ENCODE measurements around the gene CERS1.

The CERS1 gene

DNA sequence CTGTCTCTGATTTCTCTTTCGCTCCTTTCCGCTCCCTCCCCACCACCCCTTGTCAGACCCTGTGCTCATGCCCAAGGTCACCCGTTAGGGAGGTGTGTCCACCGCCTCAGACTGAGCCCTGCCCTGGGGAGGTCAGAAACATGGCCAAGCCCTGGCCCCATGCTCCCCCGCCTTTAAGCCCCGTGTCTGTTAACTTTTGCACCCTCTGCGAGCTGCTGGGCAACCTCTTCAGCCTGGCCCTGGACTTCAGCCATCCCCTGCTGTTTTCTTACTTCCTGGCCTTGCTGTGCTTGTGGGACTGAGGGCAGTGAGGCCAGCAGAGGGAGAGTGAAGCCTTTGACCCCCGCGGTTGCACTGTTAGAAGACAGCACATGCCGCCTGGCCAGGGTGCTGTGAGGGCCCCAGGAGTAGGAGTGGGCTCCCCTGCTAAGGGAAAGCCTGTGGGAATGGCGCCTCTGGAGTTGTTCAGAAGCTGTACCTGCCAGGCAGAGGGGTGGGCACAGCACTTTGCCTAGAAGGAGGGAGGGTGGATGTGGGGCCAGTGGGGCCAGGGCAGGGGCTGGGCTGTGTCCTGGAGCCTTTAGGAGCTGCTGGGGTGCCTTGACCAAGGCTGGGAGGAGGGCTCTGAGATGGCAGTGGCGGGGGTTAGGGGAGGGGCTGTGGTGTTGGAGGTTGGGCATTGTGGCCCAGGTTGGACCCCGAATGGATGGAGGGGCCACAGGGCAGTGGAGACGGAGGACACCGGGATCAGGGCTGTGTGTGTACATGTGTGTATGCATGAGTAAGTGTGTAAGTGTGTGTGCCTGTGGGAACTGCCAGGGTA lies 56.3 kb downstream of the CERS1 start:
- DNase-seq (ENCODE audit: low read depth in 3 of 3) = no peak

GRCh38 chr19:18834644-18834984 lies 61.3 kb downstream of the CERS1 start:
- DNase-seq (ENCODE audit: low read depth in 3 of 3) = no peak

DNA sequence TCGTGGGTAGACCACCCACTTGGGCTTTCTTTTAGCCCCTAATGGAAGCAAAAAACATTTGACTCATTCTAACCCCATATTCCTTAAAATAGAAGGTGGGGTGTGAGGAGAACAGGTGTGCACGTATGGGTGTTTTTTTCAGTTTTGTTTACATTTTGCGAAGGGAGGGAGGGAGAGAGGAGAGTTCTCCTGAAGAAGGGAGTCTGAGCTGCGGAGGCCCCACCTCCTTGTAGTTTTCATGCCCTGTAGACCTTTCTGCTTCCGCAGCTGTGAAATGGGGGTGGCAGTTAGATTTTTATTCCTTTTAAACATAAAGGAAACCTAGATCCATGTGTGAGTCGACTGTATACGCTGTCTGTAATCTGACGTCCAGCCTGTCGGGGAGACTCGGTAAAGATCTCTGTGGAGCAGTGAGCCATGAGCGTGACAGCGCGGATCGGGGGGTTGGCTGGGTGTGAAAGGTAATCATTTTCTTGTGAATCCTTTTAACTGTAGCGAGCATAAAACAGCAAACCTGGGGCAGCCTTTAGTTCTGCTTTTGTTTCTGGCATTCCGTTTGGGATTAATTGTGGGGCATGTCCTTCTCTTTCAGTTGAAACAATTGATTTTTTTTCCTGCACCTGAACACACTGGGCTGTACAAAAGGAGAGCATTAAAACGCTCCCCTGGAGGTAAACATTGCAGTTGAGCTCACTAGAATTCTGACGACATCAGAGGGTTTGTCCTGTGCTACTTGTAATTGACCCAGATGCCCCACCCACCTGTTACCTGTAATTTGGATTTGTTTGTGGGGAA lies 61.9 kb downstream of the CERS1 start:
- DNase-seq (ENCODE audit: low read depth in 3 of 3) = no peak

DNA sequence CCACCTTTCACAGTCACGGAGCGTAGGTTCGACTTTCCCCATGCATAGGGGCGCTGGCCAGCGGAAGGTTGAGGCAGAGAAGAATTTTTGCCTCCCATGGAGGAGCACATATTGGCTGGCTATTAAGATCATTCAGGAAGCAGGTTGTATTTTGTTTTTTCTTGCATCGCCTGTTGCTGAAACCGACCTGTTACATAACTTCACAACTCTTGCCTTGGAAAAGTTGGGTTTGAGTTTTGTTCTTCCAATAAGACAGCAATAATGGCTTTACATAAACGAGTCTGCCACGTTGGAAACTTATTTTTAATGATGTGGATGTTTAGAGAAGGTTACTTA lies 62.8 kb downstream of the CERS1 start:
- no peak for DNase-seq (ENCODE audit: low read depth in 3 of 3)

DNA sequence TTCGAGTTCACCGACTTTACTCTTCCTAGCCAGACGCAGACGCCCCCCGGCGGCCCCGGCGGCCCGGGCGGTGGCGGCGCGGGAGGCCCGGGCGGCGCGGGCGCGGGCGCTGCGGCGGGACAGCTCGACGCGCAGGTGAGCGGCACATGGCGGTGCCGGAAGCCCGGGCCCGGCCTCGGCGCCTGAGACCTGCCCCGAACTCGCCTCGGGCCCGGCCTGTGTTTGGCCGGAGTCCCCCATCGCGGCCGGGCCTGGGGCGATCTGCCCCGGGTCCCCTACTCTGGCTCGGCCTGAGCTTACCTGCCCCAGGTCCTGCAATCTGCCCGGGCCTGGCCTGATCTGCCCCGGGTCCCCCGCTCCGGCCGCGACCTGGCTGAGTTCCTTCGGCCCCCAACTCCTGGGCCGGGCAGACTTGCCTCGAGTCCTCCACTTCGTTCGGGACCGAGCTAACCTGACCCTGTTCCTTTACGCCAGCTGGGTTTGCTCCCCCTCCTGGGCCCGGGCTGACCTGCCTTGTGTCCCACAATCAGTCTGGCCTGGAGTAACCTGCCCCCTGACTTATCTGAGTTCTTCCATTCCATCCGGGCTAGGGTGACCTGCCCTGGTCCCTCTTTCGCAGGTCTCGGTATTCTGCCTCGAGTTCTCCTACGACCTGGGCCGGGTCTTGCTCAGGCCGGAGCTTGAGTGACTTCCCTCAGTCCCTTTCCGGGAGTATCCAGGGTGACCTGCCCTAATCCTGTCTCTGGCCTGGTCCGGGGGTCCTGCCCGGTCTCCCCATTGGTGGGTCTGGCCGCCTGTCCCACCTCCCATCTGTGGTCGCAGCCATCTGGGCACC lies 63.4 kb downstream of the CERS1 start:
- DNase-seq (ENCODE audit: low read depth in 3 of 3) = peak in 1 of 3 experiments; percentile 18

- peak; percentile 90 to 97 (median 95) for DNase-seq (ENCODE audit: low read depth in 3 of 3)
Measured at GRCh38 chr19:18831524-18832305, 64.2 kb downstream of the CERS1 start, which contains the start of gene UPF1. Gene UPF1 (plus strand): TSS chr19:18831959. CDS start chr19:18832210, 251 bp downstream.

- no peak for DNase-seq (ENCODE audit: low read depth in 3 of 3)
Measured at GRCh38 chr19:18830488-18830887, 65.5 kb downstream of the CERS1 start.

DNA sequence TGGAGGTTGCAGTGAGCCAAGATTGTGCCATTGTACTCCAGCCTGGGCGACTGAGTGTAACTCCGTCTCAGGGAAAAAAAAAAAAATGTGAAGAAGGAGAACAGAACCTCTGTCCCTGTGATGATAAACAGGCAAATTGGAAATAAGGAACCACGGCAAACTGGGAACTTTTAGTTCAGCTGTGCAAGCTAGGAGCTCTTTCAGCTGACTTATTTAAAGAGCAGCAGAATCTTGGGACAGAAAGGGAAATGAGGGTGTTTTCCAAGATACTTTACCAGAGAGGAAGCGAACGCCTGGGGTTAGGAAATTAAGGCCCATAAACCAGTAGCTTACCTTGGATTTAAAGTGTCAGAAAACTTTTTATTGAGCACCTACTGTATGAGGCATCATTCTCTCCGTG lies 67.2 kb downstream of the CERS1 start:
- no peak for DNase-seq (ENCODE audit: low read depth in 3 of 3)
